GM19328 (cell line): ENCODE measurements around the gene ANXA8L1.
"Not testable (repeated sequence)": the region's sequence is repeated elsewhere in the genome, so short reads cannot be mapped to it uniquely, and the experiment has no call there.

ENCODE experiments used
- ATAC-seq: cut with Tn5 transposase; IDR thresholded peaks from one replicate; pipeline ENCODE4 v1.9.1; 2021; ENCODE audit warnings: mild to moderate bottlenecking, moderate library complexity; ENCODE audit not compliant: unreplicated experiment

Gene ANXA8L1, protein sequence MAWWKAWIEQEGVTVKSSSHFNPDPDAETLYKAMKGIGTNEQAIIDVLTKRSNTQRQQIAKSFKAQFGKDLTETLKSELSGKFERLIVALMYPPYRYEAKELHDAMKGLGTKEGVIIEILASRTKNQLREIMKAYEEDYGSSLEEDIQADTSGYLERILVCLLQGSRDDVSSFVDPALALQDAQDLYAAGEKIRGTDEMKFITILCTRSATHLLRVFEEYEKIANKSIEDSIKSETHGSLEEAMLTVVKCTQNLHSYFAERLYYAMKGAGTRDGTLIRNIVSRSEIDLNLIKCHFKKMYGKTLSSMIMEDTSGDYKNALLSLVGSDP

DNA sequence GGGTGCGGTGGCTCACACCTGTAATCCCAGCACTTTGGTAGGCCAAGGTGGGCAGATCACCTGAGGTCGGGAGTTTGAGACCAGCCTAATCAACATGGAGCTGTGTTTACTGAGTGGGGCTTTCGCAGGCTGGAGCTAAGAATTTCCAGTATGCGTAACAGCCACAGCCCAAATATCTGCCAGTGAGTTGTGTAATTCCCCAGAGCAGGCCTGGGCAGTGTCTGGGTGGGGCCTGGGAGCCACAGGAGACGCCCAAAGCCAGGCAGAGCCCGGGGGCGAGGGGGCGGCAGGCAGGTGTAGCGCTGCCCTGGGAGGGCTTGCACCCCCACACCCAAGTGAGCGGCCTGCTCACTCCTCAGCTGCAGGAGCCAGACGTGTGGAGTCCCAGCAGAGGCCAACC is at the start of gene ANXA8L1:
TSS of gene ANXA8L1 (plus strand) at position 371 of the 400 bp plus-strand sequence. CDS start 76 bp downstream, outside the sequence.
- not testable (repeated sequence) for ATAC-seq

DNA sequence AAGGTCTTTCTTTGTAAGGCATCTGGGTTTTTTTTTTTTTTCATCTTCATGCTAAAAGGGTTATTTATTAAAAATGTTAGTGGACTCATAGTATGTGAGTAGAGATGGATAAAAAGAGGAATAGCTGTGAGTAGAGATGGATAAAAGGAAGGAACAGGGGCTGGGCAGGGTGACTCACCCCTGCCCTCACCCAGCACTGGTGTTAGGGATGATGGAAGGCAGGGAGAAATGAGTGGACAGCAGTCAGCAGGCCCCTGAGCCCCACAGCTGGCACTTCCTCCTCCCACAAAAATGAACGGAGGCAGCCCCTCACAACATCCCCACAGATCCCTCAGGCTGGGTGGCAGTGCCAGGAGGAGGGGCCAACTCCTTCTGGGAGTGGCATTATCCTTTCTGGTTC is 49.5 kb upstream of the ANXA8L1 start:
- no peak for ATAC-seq

DNA sequence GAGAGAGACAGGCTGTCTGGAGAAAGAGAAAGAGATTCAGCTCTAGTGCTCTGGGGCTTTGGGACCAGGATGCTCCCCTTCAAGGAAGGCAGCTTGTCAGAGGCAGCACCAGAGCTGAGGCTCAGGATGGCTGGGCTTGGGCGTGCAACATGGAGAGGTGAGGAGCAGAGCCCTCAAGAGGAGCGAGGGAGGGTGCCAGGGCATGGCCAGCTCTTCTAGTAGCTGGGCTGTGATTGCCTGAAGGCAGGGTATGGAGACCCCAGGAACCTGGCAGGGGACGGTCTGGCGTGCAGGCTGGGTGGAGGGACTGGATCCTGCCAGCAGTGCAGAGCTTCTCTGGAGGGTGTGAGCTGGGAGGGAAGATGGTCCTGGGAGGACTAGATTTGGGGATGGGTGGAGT is 48.6 kb upstream of the ANXA8L1 start:
- no peak for ATAC-seq

DNA sequence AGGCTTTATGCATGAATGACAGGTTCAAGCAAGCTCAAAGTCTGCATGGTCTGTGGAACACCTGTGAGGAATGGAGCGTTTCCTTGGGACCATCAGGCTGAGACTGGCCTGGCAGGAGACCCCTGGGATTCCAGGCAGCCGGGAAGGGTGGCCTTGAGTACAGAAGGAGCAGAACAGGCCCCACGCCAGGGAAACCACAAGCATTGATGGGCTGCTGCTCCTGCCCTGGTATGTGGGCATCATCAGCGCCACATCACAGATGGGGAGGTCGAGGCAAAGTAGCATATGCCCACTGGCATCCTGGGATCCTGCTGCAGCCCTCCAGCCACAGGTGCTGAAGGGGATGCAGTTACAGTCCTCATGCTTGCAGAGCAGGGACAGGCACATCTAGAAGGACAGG is 47.9 kb upstream of the ANXA8L1 start:
- no peak for ATAC-seq

DNA sequence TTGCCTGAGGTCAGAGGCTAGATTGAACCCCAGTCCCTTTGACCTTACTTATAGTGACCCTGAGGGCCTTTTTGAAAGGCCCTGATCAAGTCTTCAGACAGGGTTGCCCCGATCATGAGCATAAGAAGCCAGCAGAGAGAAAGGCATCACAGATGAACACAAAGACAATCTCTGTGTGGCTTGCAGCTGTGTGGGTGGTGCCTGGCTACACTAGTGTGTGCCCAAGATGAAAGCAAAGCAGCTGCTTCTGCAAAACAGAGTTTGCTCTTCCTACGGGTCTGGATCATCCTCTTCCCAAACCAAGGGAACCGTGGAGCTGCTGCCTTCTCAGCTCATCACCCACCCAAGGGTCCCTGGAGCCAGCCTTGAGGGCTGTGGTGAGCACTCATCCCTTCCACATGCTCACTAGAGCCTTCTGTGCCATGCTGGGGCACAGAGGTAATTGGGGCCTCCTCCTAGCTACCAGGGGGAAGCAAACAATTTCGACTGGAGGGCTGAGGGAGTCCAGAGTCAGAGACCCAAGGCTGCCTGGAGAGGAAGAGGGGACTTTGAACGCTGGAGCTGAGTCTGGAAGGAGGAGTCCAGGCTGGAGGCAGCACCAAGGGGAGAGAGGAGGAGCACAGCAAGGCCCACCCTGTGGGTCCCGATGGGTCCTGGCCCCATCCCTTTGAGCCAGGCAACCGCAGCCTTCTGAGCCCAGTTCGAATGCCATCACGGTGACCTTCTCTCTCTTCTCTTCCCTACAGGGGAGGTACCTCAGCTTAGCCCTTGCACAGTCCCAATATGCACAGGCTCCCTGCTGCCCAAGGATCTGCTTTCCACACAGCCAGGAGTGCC is 46.5 kb upstream of the ANXA8L1 start:
- no peak for ATAC-seq

DNA sequence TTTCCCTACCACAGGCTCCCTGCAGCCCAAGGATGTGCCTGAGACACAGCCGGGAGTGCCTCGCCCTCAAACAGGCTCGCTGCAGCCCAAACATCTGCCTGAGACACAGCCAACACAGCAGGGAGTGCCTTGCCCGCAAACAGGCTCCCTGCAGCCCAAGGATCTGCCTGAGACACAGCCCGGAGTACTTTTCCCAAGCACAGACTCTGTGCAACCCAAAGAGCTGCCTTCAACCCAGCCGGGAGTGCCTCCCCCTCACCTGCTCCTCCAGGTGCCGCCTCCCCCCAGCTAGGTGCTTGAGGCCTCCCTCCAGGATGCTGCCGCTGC is 45.9 kb upstream of the ANXA8L1 start:
- no peak for ATAC-seq

DNA sequence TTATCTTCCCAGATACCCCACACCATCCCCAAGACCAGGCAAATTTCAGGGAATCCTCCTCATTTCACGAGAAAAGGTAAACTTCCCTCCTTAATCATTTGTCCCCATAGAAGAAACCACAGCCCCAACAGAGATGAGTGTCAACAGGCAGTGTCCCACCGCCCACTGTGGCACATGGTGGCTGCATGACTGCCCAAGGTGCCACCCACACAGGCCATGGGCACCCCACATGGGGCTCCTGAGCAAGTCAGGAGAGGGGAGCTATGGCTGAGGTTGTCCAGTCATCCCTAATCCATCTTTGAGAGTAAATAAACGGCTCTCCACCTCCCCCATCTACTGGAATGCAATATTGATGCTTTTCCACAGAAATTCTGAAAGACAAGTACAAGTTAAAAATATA is 44.7 kb upstream of the ANXA8L1 start:
- ATAC-seq = no peak

DNA sequence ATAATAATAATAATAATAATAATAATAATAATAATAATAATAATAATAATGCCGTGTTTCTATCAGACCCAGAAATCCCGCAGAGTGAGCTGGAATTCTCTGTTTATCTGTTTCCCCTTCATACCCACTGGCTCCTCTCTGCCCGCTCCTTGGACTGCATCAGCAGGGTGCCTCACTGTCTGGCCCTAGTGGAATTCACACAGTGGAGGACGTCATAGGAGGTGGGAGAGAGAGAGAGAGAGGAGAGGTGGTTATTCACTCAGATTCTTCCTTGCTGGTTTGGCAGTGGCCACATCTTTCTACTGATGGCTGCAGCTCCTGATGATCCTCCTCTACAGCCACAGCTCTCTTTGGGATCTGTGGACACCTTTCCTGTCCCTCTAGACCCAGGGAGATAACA is 10.1 kb upstream of the ANXA8L1 start:
- ATAC-seq = not testable (repeated sequence)

DNA sequence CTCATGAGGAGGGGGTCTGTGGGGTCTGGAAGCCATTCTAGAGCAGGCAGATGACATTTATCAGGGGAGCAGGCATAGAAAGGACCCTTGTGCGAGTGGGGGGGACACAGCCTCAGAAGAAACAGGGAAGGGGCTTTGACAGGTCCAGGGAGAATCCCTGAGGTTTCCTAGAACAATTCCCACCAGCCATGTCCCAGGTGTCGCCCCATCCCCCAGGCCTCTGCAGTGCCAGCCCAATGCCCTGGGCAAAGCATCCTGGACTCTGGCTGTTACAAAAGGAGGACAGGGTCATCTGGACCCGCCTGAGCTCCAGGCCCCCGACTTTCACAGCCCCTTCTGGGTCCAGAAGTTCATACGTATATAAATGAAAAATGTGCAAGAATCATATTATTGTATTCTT is 8.4 kb upstream of the ANXA8L1 start:
- ATAC-seq = not testable (repeated sequence)

DNA sequence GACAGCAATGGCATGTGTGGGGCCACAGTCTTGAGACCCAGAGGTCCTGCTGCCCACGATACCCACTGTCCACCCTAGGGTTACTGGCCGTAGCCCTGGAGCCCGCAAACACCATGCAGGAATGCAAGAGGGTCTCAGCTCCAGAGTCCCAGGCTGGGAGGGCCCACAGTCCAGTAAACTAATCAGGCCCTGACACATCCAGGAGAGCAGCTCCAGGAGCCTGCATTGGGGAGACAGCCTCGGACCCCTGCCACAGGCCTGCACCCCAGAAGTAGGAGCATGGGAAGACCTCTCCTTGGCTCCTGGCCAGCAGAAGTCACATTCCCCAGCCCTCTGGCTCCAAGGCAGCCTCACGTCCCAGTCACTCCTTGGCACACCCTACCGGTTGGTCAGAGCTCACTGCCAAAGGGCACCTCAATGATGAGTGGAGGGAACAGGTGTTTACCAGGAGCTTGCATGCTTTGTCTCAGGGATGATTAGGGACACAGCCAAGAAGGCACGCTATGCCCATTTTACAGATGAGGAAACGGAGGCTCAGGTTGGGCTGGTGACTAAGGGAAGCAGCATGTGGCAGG is 7.8 kb upstream of the ANXA8L1 start:
- ATAC-seq = not testable (repeated sequence)

DNA sequence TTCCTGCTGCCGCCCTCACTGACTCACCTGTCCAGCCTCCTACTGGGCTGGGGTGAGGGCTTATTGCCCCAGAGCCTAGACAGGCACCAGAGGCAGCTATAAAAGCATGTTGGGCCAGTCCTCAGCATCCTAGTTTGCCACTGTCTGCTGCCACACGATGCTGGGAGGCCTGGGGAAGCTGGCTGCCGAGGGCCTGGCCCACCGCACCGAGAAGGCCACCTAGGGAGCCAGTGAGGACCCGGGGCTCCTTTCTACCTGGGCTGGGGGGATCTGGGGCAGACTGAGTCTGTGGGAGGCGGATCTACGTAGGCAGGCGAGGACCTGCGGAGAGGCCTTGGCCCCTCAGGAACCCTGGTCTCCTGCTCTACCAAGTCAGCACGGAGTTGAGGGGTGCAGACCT is 6.6 kb upstream of the ANXA8L1 start:
- ATAC-seq = not testable (repeated sequence)

DNA sequence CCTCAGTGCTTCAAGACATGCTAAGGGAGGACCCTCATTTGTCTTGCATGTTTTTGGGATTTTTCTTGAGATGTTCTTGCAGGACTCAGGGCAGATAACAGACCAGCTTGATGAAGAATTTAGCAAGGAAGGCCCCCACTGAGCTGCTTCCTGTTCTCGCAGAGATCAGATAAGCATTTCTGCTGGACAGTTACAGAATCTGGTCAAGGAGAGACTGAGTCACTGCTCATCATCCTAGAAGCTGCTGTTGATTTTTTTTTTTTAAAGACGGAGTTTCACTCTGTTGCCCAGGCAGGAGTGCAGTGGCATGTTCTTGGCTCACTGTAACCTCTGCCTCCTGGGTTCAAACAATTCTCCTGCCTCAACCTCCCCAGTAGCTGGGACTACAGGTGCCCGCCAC is 1.2 kb upstream of the ANXA8L1 start:
- not testable (repeated sequence) for ATAC-seq

DNA sequence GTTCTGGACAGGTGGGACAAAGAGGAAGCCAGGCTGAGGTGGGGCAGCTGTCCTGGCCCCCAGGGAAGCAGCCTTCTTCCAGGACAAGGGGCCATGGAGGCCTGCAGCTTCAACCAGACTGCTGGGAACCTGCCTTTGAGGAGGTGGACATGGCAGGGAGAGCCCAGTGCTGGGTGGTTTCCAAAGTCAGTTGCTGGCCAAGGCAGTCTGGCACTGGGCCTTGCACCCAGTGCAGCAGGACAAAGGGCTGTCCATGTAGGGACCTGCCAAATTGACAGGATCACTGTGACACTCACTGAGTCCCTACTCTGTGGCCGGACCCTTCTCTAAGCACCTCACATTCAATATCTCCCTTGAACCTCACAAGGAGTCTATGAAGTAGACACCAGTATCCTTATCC is 1.4 kb downstream of the ANXA8L1 start:
- ATAC-seq = not testable (repeated sequence)

DNA sequence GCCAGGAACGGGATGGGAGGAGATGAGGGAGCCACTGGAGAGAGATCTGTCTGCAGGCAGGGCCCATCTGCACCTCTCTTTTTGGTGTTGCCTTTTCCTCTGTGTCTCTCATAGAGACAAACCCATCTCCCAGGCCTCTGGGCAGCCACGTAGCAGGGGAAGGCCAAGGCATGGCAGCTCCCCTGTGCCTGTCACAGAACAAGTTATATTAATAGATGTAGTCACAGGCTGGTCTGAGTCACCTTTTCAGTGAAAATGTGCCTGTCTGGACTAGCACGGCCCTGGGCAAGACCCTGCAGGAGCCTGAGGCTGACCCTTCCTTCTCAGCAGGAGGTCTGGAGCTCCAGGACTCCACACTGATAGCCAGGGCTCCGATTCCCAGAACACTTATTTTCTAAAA is 2.1 kb downstream of the ANXA8L1 start:
- ATAC-seq = not testable (repeated sequence)

DNA sequence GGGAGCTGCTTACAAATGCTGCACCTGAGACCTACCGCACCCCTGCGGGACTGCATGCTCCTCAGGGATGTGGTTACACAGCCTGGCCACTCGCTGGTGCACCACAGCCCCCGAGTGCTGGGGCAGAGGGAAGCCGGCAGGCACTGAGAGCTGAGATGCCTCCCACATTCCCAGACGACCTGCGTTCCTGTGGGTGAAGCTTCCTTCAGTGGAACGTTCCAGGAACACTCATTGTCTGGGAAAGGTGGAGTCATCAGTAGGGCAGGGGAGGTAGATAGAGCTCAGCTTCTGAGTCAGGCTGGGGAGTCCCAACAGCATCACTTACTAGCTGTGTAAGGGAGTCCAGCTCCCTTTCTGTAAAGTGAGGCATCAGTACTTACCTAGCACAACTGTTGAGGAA is 2.5 kb downstream of the ANXA8L1 start:
- not testable (repeated sequence) for ATAC-seq

DNA sequence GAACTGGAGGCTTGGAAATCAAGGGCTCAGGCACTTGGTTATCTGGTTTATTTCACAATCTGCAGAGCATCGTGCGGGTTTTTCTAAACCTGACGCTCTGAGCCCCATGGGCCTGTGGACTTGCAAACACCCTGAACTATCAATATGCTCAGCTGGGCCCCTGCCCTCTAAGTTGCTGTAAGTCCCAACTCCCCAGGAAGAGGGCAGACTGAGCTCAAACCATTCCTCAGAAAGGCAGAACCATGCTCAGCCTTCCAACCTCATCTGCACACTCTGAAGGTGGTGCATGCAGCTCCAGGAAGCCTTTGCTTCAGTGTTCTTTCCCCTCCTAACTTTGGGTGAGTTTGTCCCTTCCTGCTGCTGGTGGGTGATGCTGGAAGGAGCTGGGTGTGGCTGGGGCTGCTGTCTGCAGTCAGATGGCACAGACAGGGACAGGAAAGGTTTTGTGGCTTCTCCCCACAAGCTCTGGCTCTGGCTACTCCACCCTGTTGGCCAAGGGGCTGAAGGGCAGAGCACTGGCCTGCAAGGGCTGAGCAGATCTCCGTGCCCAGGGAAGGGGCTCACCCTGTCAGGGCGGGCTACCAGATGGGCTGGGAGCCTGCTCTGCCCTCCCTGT is 3.8 kb downstream of the ANXA8L1 start:
- ATAC-seq = not testable (repeated sequence)

DNA sequence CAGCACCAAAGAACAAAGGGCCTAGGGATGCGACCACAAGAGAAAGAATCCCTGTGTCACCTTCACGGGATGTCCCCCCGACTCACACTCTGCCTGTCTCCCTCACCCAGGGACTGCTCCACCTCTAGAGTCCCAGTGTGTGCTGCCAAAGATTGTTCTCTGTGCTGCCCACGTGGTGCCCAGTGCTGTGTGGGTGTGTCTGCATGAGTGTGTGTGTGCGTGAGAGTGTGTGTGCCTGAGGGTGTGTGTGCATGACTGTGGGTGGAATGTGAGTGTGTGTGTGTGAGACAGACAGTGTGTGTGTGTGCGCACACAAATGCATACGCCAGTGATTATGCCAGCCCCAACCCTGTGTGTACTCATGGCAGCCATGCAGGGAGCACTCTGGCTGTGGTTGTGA is 10.3 kb downstream of the ANXA8L1 start:
- ATAC-seq = not testable (repeated sequence)

DNA sequence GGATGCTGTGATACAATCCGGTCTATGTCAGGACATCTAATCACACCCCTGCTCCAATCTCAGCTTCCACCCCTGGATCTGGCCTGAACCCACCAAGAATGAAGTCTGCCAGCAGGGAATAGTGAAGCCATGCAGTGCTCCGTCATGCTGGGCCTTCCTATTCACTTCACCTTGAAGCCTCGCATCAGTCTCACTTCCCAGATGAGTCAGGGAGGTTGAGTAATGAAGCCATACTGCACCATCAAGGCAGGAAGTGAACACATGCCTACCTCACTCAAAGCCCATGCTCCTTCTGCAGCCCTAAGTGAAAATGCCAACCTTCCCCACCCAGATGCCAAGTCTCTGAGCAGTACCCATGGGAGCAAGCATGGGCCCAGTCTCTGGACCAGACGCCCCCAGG is 11.1 kb downstream of the ANXA8L1 start:
- not testable (repeated sequence) for ATAC-seq

DNA sequence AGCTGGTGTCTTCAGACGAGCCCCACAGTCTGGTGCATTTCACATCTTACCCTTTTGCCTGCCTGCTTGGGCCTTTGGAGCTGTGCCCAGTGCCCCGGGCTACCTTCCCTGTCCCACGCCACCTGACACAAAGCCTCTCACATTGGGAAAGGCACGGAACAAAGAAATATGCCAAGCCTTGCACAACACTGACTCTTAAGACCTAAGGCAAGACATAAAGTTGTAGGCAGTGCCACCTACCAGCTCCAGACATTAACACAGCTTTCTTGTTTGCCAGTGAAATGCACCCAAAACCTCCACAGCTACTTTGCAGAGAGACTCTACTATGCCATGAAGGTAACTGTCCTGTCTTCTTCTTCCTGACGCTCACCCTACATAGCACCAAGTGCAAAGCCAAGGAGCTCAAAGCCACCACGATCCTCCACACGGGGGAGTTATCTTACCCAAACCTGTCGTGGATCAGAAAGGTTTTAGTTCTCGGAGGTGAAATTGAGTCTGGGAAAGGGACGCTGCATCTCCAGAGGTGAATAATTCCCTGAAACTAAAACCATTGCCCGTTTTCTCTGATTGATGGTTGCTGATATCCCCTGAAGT is 11.8 kb downstream of the ANXA8L1 start:
- not testable (repeated sequence) for ATAC-seq

DNA sequence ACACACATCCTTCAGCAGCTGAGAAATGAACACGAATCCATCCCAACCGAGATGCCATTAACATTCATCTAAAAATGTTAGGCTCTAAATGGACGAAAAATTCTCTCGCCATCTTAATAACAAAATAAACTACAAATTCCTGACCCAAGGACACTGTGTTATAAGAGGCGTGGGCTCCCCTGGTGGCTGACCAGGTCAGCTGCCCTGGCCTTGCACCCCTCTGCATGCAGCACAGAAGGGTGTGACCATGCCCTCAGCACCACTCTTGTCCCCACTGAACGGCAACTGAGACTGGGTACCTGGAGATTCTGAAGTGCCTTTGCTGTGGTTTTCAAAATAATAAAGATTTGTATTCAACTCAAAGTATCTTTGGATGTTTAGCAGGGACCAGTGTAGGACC is 15.8 kb downstream of the ANXA8L1 start:
- ATAC-seq = not testable (repeated sequence)
